ENCODE results near the gene PGAM5.

- TF ChIP-seq CTCF (IDR thresholded peaks at IDR 0.05; ENCODE audit: low read depth, low read length, poor library complexity, severe bottlenecking) (no peak), EZH2phosphoT487 (IDR thresholded peaks at IDR 0.05; ENCODE audit: borderline replicate concordance, low read length) (no peak)
Measured at GRCh38 chr12:132672116-132672515, 38.5 kb upstream of the PGAM5 start.

Data from DOHH2 (cell line).